COLO829 (cell line): ENCODE results near the gene KIF25.

ENCODE experiments used
- DNase-seq: peaks from one replicate; pipeline ENCODE4 v3.0.0; 2012; ENCODE audit warnings: low spot score

KIF25 gene

DNA sequence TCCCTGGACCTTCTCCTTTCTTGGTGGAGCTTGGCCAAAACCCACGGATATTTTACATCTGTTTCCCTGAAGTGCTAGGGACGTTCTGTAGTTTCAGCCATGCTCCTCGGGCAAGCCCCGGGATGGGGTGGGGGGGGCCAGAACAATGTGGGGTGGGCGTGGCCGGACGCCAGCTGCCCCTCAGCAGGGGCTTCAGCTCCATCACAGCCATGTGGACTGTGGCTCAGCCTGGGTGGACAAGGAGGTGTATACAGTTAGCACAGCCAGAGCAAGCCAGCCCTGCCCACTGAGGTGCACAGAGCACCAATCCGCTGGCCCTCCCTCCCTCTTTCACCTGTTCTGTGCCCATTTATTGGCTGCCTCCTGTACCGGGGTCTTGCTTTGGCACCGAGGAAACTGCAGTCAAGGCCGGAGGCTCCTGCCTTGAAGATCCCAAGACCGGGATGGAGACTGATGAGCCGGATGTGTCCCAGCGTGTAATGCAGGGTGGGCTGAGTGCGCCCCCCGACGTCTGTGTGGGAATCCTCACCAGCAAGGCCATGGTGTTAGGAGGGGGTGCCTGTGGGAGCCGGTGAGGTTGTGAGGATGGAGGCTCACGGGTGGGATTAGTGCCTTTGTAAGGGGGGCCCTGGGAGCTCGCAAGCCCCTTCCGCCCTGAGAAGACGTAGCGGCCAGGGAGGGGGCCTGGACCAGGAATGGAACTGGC, 53.6 kb downstream of the KIF25 start:
- DNase-seq = no peak

GRCh38 chr6:168051648-168052047, 54.2 kb downstream of the KIF25 start:
- DNase-seq = no peak

- no peak for DNase-seq
Measured at GRCh38 chr6:168052291-168052891, 54.9 kb downstream of the KIF25 start.

- DNase-seq = no peak
Measured at GRCh38 chr6:168053086-168053956, 55.9 kb downstream of the KIF25 start.

GRCh38 chr6:168053957-168054471, 56.5 kb downstream of the KIF25 start:
- DNase-seq = no peak

DNA sequence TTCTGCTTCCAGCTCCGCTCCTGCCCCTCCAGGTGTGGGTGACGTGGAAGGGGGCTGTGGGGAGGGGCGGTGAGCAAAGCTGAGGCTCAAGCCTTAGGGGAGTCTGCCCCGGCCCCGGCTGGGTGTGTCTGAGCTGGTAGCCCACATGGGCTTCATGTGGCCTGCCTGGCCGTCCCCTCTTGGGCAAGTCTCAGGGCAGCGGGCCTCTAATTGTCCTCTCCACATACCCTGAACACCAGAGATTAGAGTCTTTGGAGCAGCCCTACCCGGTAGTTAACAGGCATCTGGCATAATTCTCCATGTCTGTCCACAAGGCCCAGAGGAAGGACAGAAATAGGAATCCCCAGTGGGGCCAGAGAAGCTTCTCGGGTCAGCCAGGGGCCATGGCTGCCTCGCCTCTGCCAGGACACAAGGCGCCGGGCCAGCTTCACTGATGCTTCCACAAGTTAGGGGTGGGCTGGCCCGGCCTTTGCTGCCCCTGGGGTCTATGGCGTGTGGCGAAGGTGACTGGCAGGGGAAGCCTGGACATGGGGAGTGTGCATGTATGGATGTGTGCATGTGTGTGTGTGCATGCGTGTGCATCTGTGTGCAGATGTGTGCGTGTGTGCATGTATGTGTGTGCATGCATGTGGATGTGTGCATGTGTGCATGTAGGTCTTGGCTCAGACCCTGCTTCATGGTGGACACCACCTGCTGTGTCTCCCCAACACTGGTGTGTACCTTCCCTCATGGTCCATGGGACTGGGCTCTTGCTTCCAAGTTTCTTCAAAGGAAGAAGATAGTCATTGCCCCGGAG, 57.5 kb downstream of the KIF25 start:
- DNase-seq = no peak

DNA sequence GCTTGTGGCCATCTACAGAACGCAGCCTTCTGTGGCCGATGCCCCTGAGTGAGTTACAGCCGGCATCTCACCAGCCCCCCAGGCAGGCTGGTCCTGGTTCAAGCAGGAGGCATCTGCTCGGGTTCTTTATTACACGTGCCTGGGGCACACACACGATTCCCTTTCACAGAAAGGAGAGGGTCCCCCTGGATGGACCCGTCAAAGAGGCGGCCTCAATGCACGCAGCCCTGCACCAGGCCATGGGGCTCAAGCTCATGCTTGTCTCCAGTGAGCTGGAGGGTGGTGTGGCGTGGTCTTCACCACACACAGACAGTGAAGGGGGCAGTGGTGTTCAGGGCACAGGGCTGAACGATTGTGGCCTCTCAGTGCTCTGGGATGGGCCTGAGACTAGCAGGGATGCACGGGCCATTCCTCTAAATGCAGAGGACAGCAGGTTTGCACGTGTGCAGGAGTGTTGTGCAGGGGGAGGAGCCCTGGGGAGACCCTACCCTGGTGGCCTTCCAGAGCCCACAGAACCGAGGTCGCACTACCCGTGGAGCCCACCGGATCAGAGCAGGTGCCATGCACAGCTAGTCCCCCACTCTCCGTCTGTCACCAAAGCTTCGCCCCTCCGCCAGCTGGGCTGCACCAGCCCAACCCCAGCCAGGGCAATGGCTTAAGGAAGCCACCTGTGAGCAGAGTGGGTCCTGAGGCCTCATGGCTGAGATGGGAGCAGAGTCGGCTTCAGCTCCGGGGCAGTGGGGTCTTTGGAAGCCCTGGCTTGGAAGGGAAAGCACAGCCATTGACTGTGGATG, 58.4 kb downstream of the KIF25 start:
- no peak for DNase-seq

DNA sequence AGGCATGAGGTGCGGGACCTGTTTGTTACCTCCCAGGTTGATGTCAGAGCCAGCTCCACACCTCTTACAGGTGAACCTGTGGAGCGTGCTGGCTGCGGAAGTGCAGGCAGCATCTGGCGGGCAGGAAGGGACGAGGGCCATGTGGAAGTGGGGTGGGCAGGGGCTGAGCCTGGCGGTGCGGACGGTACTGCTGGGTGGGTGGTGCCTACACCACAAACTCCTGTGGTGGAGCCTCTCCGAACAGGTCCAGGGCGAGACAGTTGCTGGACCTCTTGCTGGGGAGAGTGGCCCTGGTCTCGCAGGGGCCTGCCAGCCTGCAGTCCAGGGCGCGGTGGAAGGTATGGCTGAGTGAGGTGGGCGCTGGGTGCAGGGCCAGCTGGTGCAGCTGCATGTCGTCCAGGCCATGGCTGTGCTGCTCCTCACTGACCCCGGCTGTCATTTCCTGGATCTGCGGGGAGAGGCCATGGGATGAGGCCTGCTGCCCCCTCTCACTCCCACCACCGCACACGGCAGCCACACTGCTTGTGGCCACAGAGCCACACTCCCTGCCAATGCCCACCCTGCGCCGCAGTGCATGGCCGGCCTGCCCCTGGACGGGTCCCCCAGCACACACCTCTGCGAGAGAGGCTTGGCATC, 59.5 kb downstream of the KIF25 start:
- no peak for DNase-seq

GRCh38 chr6:168057836-168058235, 60.4 kb downstream of the KIF25 start:
- no peak for DNase-seq

DNA sequence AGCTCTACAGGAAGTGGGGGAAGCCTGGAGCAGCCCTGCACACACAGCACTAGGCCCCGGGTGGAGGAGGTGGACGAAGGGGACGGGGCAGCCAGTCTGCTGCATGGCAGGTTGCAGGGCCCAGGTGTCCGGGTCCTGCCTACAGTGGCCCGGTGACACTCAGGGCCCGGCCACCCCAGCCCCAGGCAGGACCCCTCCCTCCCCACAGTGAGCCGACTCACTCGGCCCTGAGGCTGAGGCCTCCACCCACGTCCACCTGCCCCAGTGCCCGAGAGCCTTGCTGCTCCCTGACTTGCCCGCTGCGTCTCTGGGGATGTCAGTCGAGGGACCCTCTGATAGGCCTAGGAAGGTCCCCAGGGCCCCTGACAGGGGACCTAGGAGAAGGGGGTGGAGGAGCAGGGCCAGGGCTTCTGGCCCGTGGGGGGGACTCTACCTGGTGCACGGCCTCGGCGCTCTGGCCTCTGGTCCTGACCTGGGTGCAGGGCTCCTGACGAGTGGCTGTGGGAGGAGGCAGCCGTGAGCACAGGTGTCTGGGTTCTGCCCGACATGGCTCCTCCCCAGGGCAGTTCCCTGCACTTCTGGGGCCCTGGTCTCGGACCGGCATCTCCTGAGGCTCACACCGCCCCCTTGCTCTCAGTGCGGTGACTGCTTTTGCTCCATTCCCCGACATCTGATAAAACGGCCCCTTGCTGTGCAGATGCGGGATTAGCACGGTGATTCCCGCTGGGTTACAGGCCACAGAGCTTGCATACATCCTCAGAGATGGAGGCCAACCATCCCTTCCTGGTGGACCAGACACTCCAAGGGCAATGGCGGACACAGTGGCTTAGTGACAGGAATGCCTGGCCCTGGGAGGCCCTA, 61.5 kb downstream of the KIF25 start:
- no peak for DNase-seq

- peak; percentile 24 for DNase-seq
Measured at GRCh38 chr6:168060521-168060931, 63.1 kb downstream of the KIF25 start.

GRCh38 chr6:168061269-168062210, 64.1 kb downstream of the KIF25 start:
- no peak for DNase-seq

DNA sequence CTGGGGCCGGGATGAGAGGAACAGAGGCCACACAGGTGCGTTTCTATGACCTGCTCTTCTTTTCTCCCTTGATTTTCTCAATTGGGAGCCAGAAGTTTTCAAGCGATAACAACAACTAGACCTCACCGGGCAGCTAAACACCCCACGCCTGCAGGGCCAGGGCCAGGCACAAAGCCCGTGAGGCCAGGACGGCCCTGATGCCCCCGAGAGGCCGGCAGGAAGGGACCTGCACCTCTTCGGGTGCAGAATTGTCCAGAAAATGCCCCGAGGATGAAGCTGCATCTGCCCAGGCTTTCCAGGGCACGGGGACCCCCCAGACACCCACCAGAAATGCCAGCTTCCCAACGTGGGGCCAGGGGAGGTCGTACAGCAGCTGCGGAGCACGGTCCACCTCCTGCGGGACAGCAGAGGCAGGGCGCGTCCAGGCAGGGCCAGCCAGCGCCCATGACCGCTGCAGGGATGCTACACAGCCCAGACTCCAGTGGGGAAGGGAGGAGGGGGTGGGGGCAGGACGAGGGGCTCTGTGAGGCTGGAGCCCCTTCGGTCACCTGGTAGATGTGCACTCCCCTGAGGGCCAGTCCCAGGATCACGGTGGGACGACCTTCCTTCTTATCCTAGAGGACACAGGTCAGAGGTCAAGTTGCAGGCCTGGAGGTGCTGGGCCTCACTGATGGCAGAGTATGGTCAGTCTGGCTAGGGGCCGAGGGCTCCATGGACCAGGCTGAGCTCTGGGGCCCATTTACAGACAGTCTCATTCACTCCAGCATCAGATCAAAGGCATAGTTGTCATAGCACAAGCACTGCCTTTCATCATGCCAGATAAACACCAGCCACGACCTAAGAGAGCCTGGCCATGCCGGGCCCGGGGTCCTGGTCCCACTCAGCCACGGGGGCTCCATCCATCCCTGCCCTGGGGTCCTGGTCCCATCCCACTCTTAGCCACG, 65.1 kb downstream of the KIF25 start:
- DNase-seq = no peak

DNA sequence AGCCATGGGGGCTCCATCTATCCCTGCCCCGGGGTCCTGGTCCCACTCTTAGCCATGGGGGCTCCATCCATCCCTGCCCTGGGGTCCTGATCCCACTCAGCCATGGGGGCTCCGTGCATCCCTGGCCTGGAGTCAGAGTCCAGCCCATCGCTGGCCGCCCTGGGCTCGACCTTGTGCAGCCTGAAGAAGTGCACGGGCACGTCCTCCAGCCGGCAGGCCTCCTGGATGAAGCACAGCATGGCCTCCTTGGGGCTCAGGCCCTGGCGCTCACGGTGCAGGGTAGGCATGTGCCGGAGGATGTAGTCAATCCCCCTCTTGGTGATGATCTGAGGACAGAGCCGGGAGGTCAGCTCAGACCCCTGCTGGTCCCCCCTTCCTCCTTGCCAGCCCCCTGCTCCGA, 66.0 kb downstream of the KIF25 start:
- no peak for DNase-seq

DNA sequence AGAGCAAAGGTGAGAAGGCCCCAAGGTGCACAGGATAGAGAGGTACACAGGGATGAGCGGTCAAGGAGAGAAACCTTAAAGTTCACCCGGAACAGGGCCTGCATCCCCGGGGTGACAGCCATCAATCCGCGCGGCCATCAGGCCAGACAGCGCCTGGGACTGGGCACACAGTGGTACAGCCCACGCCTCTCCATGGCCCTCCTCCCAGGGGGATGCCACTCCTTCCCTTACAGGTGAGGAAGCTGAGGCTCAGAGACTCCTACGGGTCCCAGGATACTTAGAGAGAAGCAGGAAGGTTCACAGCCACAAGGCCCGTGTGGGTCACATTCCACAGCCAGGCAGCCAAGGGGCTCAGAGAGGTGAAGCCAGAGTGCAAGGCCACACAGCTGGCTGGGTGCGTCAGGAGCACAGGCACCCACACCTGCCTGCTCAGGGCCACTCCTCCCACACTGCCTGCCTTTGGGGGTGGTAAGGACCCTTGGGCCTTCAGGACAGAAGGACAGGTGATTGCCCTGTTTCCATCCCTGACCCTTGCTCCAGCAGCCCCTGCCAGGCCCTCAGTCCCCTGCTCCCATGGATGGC, 66.8 kb downstream of the KIF25 start:
- no peak for DNase-seq

DNA sequence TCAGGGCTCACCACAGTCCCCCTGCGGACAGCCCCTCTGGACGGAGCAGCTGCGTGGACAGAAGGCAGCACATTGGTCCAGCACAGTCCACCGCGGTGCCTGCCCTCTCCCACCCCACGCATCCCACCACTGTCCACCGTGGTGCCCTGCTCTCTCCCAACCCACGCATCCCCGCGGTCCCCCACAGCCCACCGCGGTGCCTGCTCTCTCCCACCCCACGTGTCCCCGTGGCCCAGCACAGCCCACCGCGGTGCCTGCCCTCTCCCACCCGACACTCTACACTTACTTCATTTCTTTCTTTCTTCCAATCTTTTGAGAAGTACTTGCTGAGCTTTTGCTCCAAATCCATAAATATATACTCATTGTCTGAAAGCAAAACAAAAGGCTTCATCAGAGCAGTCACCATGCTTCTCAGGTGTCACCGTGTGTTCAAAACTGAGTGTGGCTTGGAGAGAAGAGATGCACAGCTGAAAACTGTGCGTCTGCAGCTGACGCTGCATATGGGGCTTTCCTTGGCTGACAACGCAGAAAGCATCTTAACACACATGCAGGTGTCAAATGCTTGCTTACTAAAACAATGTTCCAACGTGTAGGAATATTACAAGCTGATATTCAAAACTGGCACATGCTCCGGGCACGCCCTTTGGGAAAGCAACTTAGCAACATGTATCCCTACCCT, 69.7 kb downstream of the KIF25 start:
- DNase-seq = no peak
